Activated CD4-positive, alpha-beta T cell treated with anti-CD3 and anti-CD28 coated beads for 36 hours (primary cell): ENCODE data around the gene LINGO4. TPM values are rescaled to one million over a fixed set of nuclear protein-coding genes. Genes with fewer than 3 reads are reported as not detected.
A peak's percentile ranks its signal among the peaks of the same experiment; 100 is the strongest.

Source experiments
- ATAC-seq: fragments of 200-7000 bp; cut with Tn5 transposase; one replicate; pipeline ENCODE4 v1.10.0; 2021; ENCODE audit warnings: mild to moderate bottlenecking, moderate library complexity
- CTCF ChIA-PET: fragments of 350-600 bp; sonication (Branson Sonifier 250); formaldehyde crosslinking; loops from one replicate; lab custom pipeline; 2021; ENCODE audit warnings: antibody characterized with exemption; lab: Charles Lee
- POLR2A ChIA-PET: fragments of 350-600 bp; sonication (Branson Sonifier 250); formaldehyde crosslinking; loops from one replicate; lab custom pipeline; 2021; ENCODE audit warnings: antibody characterized with exemption, inconsistent platforms; lab: Charles Lee
- DNase-seq: peaks from one replicate; pipeline ENCODE4 v3.0.0-alpha.2; 2020
- H3K27ac Mint-ChIP-seq: one replicate; pipeline ENCODE4 v1.8.0; 2021; ENCODE audit warnings: mixed read lengths
- H3K27me3 Mint-ChIP-seq: one replicate; pipeline ENCODE4 v1.8.0; 2021; ENCODE audit warnings: mixed read lengths
- H3K36me3 Mint-ChIP-seq: one replicate; pipeline ENCODE4 v1.8.0; 2021; ENCODE audit warnings: low read depth, mixed read lengths
- H3K4me1 Mint-ChIP-seq: one replicate; pipeline ENCODE4 v1.8.0; 2021; ENCODE audit warnings: mixed read lengths
- H3K4me3 Mint-ChIP-seq: one replicate; pipeline ENCODE4 v1.8.0; 2021; ENCODE audit warnings: mild to moderate bottlenecking, moderate library complexity, mixed read lengths
- H3K9me3 Mint-ChIP-seq: one replicate; pipeline ENCODE4 v1.8.0; 2021; ENCODE audit warnings: low read depth, mixed read lengths
- intact Hi-C, 2 experiments: fragments of 100-400 bp; cut with DNase I in 1 of 2; cut with micrococcal nuclease in 1 of 2; formaldehyde crosslinking; loops; one replicate each; pipeline versions ENCODE4 v1.14.2 to v1.15.1; 2022 to 2024; cut with DNase I, micrococcal nuclease
- total RNA-seq, 2 experiments: library from RNA; stranded (reverse); gene quantifications; one replicate each; pipeline ENCODE4 v1.2.3, GENCODE V29; 2021

The LINGO4 gene
- total RNA-seq, 2 experiments from 2014 or later: 0.09 to 0.18 TPM

DNA sequence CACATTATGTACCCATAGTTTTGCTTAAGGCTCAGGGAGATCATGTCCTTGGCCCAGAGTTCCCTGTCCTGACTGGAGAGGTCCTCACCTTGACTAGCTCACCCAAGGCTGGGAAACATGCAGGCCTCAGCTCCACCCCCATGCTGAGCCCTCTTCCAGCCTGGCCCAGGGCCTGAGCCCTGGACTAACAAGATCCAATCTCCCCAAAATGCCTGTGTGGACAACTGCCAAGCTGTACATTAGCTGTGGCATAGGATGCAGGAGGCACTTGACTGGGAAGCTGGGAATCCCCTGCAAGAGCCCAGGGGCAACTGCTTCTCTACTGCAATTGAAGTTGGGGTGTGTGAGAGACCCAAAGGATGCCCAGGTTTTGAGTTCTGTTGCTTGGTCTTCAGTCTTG is 2.1 kb downstream of the LINGO4 start:
- ATAC-seq (no peak), DNase-seq (no peak)
- ChIA-PET POLR2A (no interaction called here), CTCF (interaction anchor here (0.7 to 1.4 kb wide), 2 partner anchors 13 to 162 kb away, joined by 3 to 10 read pairs; partner anchors contain the start of gene TDRKH)
- Mint-ChIP-seq H3K27ac (no peak overlapping the region), H3K4me1 (peaks cover 3% of the 10 kb centered on the region), H3K9me3 (no peaks in the 10 kb centered on the region), H3K36me3 (no peaks in the 10 kb centered on the region), H3K27me3 (no peaks in the 10 kb centered on the region), H3K4me3 (no peak overlapping the region)
- intact Hi-C loops: no loop called here

DNA sequence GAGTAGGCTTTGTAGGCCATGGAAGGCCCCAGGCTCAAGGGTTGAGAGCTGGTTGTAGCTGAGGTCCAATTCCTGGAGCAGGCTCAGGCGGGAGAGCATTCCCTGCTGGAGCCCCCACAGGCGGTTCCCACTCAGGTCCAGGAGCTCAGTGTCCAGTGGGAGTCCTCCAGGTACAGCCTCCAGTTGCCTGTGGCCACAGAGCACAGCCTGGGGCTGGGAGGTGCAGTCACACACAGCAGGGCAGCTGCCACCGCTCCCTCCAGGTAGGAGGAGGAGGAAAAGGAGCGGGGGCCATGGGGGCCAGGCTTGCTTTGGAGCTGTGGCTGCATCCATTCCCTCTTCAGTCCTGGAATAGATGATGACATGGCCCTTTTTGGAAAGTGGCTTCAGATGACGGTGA is 2.8 kb downstream of the LINGO4 start:
- POLR2A ChIA-PET: no interaction called here
- no peaks in the 10 kb centered on the region for H3K9me3 Mint-ChIP-seq

DNA sequence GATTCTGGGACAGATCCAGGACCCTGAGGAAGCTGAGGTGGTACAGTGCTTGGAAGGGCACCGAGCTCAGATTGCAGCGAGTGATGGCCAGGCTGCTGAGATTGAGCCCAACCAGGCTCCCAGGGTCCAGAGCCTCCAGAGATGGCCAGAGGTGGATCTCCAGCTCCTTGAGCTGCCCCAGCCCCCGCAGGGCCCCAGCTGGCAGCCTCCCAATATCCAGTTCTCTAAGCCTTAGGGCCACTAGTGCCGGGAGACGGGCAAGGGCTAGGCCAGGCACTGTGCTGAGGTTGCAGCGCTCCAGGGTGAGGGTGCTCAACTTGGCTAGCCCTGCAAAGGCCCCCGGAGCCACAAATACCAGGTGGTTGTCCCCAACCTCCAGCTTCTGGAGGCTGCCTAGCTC is 3.4 kb downstream of the LINGO4 start:
- POLR2A ChIA-PET: no interaction called here
- no peaks in the 10 kb centered on the region for H3K9me3 Mint-ChIP-seq
- CTCF ChIA-PET: interaction anchor here (1.4 kb wide), 1 partner anchor 12 kb away, joined by 10 read pairs; the partner anchor contains the start of gene TDRKH
- H3K36me3 Mint-ChIP-seq: no peaks in the 10 kb centered on the region
- ATAC-seq: no peak
- intact Hi-C loops: no loop called here
- H3K4me3 Mint-ChIP-seq: no peak overlapping the region
- no peak overlapping the region for H3K27ac Mint-ChIP-seq
- H3K4me1 Mint-ChIP-seq: peaks cover 3% of the 10 kb centered on the region
- DNase-seq: no peak
- no peaks in the 10 kb centered on the region for H3K27me3 Mint-ChIP-seq

More for the DNA sequence above, 2.8 kb downstream of the LINGO4 start:
- intact Hi-C loops: no loop called here
- ATAC-seq (no peak), DNase-seq (no peak)
- peaks cover 3% of the 10 kb centered on the region for H3K4me1 Mint-ChIP-seq
- no peak overlapping the region for H3K27ac Mint-ChIP-seq
- CTCF ChIA-PET: interaction anchor here (1.4 kb wide), 1 partner anchor 13 kb away, joined by 10 read pairs; the partner anchor contains the start of gene TDRKH
- no peak overlapping the region for H3K4me3 Mint-ChIP-seq
- no peaks in the 10 kb centered on the region for H3K36me3 Mint-ChIP-seq
- H3K27me3 Mint-ChIP-seq: no peaks in the 10 kb centered on the region

DNA sequence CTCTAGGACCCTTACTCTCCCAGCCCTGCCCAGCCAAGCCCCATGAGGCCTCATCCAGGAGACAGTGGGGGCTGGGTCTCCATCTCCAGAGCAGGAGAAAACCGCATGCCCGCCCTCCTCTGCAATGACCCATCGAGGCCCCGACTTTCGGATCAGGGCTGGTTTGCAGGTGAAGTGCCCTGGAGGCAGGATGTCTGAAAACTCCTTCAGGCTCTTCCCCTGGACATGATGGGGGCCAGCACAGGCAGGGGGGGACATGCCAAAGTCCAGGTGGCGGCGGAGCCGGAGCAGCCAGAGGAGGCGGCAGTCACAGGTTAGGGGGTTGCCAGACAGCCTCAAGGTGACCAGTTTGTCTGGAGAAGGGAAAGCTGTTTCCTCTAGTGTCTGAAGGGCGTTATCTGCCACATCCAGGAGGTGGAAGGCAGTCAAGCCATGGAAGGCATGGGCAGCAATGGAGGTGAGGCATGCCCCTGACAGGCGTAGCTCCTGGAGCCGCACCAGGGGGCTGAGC is 3.9 kb downstream of the LINGO4 start:
- no peaks in the 10 kb centered on the region for H3K27me3 Mint-ChIP-seq
- H3K9me3 Mint-ChIP-seq: no peaks in the 10 kb centered on the region
- CTCF ChIA-PET: interaction anchor here (0.5 to 1.2 kb wide), 2 partner anchors 11 to 210 kb away, joined by 4 read pairs; partner anchors contain the start of gene TDRKH
- H3K36me3 Mint-ChIP-seq: no peaks in the 10 kb centered on the region
- no peak overlapping the region for H3K4me3 Mint-ChIP-seq
- POLR2A ChIA-PET: no interaction called here
- intact Hi-C loops: no loop called here
- no peak overlapping the region for H3K27ac Mint-ChIP-seq
- peaks cover 3% of the 10 kb centered on the region for H3K4me1 Mint-ChIP-seq
- ATAC-seq (no peak), DNase-seq (no peak)

DNA sequence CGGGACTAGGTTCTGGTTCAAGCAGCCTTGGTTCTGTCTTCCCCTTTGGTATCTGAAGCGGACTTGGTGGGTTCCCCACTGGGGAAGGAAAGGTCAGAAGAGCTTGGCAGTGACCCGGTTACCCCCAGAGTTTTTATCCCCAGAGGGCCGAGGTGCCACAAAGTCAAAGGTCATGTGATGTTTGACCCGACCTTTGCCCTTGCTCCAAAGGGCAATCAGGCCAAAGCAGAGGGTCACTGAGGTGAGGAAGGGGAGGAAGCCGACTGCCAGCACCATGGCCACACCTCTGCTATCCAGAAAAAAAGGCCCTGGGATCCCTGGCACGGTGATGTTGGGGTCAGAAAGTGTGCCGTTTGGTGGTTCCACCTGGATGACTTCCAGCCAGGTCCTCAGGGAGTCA is 4.4 kb downstream of the LINGO4 start:
- Mint-ChIP-seq H3K4me3 (no peak overlapping the region), H3K27ac (no peak overlapping the region), H3K4me1 (peaks cover 3% of the 10 kb centered on the region), H3K9me3 (no peaks in the 10 kb centered on the region), H3K36me3 (no peaks in the 10 kb centered on the region), H3K27me3 (no peaks in the 10 kb centered on the region)
- intact Hi-C loops: no loop called here
- ChIA-PET CTCF (interaction anchor here (0.5 to 1.2 kb wide), 4 partner anchors 10 to 210 kb away, joined by 3 to 4 read pairs (median 4); partner anchors contain the start of gene TDRKH), POLR2A (no interaction called here)
- DNase-seq (no peak), ATAC-seq (no peak)

DNA sequence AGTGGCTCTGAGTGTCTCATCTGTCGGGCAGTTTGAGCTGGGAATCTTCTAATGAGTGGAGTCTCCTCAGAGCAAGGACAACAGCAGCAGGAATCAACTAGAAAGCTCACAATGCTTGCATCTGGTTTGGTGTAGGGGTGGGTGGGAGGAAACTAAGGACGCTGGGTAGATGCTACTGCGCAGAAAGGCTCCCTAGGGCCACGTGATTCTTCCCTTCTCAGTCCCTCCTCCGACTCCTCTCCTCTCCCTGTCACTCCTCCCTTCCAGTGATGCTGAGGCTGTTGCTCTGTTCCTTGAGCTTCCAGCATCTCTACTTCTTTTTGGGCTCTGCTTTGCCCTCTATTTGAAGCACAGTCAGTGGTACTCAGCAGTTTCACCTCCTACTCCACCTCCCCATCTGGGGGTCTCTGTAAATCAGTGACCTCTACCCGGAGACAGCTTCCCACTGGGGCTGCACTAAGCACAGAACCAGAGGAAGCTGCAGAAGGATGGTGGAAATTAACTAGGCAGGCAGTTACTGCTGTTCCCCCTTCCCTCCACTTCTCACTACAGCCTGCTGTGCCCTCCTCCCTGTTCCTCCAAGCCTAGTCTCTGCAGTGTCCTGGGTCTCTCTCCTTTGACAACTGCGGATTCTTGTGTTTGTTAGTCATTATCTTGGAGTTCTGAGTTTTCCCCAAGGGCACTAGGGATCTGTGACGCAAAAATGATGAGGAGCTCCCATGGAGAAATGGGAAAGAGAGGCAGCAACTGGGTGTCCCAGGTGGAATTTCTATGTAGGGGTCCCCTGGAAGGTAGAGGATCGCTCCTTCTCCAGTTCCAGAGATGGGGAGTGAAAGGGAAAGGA is 5.8 kb downstream of the LINGO4 start:
- CTCF ChIA-PET: interaction anchor here (0.5 to 1.6 kb wide), 3 partner anchors 8 to 173 kb away, joined by 3 to 4 read pairs (median 3); no protein-coding TSS in a partner anchor
- H3K4me1 Mint-ChIP-seq: peaks cover 3% of the 10 kb centered on the region
- ATAC-seq (no peak), DNase-seq (no peak)
- POLR2A ChIA-PET: interaction anchor here (0.6 kb wide), 1 partner anchor 21 kb away, joined by 3 read pairs; no protein-coding TSS in a partner anchor
- intact Hi-C loops: no loop called here
- no peaks in the 10 kb centered on the region for H3K9me3 Mint-ChIP-seq
- peak overlapping the region; percentile 30 for H3K27ac Mint-ChIP-seq
- no peaks in the 10 kb centered on the region for H3K27me3 Mint-ChIP-seq
- H3K4me3 Mint-ChIP-seq: no peak overlapping the region
- peaks cover under 1% of the 10 kb centered on the region for H3K36me3 Mint-ChIP-seq

DNA sequence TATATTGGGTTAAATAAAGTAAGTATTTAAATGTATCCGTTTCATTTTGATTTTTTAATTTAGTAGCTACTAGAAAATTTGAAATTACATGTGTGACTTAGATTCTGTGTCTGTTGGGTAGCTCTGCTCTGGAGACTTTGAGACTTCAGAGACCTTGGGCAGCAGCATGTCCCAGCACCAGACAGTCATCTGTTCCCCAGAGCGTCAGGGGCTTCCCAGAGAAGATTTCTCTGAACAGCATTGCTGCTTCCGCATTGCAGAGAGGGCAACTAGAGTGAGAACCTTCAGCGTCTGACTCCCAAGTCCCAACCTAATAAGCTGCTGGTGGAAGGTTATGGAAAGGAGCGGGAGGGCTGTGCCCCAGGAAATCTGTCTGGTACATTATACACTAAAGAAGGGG is 6.6 kb downstream of the LINGO4 start:
- ChIA-PET CTCF (interaction anchor here (0.8 to 1.6 kb wide), 4 partner anchors 9 to 108 kb away, joined by 3 to 4 read pairs (median 3); no protein-coding TSS in a partner anchor), POLR2A (no interaction called here)
- Mint-ChIP-seq H3K4me1 (peaks cover 3% of the 10 kb centered on the region), H3K36me3 (peaks cover 3% of the 10 kb centered on the region), H3K27me3 (no peaks in the 10 kb centered on the region), H3K9me3 (no peaks in the 10 kb centered on the region), H3K27ac (no peak overlapping the region), H3K4me3 (no peak overlapping the region)
- intact Hi-C loops: no loop called here
- ATAC-seq: no peak
- DNase-seq: no peak

DNA sequence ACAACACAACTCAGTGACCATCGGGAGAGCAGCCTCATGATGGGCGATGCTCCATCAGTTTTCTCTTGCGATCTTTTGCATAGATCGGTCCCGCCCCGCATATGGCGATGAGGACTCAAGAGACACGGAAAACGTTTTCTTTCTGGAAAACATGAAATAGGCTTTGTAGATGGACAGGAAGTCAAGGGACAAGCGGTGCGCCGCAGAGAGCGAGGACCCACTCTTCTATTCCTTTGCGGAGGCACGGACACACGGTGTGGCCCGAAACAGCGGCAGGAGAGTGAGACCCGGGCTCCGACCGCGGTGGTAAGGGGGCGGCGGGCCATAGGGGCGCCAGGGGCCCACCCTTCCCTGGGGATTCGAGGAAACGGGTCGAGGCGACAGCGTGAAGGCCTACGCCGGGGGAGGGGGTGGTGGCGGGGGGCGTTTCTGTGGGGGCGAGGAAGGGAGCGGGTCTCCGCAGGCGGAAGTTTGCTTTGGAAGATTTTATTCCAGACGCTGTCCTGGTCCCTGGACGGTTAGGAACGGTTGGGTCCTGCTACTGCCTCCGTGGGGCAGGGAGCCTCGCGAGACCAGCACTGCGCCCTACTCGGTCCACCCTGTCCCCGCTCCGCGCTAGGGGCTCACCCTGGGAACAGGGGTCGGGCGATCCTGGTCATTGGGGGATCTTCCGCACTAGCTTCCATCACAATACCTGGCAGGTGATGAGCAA is 14.1 kb downstream of the LINGO4 start:
- CTCF ChIA-PET: interaction anchor here (0.6 to 3.2 kb wide), 13 partner anchors 10 to 318 kb away, joined by 3 to 17 read pairs (median 5); partner anchors contain the start of gene MRPL9

DNA sequence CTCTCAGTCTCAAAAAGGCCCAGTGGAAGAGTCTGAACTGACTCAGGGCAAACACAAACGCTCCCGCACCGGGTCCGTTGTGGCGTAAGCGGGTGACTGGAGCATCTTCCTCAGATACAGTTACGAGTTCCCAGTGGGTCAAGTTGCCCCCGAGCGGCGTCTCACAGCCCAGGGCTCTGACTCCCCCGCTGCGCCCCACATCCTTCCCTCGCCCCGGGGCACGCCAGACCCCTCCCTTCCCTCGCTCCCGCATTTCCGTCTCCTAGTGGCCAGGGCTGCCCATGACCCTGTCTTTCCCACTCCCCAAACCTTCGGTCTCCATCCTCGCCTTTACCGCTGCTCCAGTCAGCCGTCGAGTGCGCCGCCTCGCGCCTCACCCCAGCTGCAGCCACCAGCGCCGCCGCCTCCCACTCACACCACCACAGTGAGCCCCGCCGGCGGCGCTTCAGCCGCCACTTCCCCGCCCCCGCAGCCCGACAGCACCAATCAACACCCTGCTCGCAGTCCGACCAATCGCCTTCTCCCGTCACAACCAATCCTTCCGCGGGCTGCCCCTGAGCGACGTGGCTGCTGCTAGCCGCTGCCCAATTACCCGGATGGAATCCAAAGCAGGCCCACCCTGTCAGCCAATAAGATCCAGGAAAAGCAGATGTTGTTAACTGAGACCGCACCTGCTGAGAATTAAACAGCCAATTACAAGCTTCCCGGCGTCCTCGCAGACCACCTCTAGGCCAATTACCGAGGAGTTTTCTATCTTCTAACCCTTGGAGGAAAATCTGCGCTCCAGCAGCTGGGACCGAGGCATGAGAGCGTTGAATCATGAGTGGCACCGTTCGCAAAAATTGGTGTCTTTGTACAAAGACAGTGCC is 14.9 kb downstream of the LINGO4 start, which contains the start of gene TDRKH:
Gene TDRKH (minus strand): TSS at position 430 of the 869 bp plus-strand sequence. CDS start 7,478 bp downstream, outside the sequence.
- POLR2A ChIA-PET: interaction anchor here (0.9 to 1.7 kb wide), 4 partner anchors 27 to 463 kb away, joined by 5 to 11 read pairs (median 8); partner anchors contain the start of gene MRPL9
- Mint-ChIP-seq H3K36me3 (peaks cover 3% of the 10 kb centered on the region), H3K9me3 (no peaks in the 10 kb centered on the region), H3K27me3 (no peaks in the 10 kb centered on the region), H3K4me3 (peak within 1 kb of the TSS; percentile 95), H3K4me1 (peaks cover 18% of the 10 kb centered on the region), H3K27ac (peak within 1 kb of the TSS; percentile 89)
- intact Hi-C loops: loop anchor here (1.0 to 2.0 kb wide), 11 partner anchors 27 to 508 kb away; partner anchors contain the start of genes MRPL9 (in 2 of the 2), C2CD4D (in 1 of the 2), PSMB4 (in 1 of the 2) and RFX5 (in 1 of the 2)
- ATAC-seq (peak; percentile 98), DNase-seq (peak; percentile 100)
- CTCF ChIA-PET: interaction anchor here (0.6 to 3.2 kb wide), 22 partner anchors 10 to 319 kb away, joined by 3 to 17 read pairs (median 4); partner anchors contain the start of gene MRPL9

More for the DNA sequence above, 14.1 kb downstream of the LINGO4 start:
- DNase-seq (peak; percentile 36), ATAC-seq (no peak)
- POLR2A ChIA-PET: interaction anchor here (0.9 to 1.7 kb wide), 4 partner anchors 28 to 463 kb away, joined by 5 to 11 read pairs (median 8); partner anchors contain the start of gene MRPL9
- intact Hi-C loops: loop anchor here (1.0 to 2.0 kb wide), 11 partner anchors 28 to 509 kb away; partner anchors contain the start of genes MRPL9 (in 2 of the 2), C2CD4D (in 1 of the 2), PSMB4 (in 1 of the 2) and RFX5 (in 1 of the 2)
- H3K36me3 Mint-ChIP-seq: peaks cover 3% of the 10 kb centered on the region
- H3K4me3 Mint-ChIP-seq: peak overlapping the region; percentile 95
- no peaks in the 10 kb centered on the region for H3K9me3 Mint-ChIP-seq
- H3K27ac Mint-ChIP-seq: peak overlapping the region; percentile 89
- peaks cover 18% of the 10 kb centered on the region for H3K4me1 Mint-ChIP-seq
- H3K27me3 Mint-ChIP-seq: no peaks in the 10 kb centered on the region

DNA sequence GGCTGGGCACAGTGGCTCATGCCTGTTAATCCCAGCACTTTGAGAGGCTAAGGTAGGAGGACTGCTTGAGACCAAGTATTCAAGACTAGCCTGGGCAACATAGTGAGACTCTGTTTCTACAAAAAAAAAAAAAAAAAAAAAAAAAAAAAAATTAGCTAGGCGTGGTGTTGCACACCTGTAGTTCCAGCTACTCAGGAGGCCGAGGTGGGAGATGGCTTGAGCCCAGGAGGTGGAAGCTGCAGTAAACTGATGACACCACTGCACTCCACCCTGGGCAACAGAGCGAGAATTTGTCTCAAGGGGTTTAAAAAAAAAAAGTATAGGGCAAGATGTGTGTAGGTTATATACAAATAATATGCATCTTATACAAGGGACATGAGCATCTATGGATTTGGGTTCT is 17.5 kb downstream of the LINGO4 start:
- no peaks in the 10 kb centered on the region for H3K36me3 Mint-ChIP-seq
- H3K27me3 Mint-ChIP-seq: no peaks in the 10 kb centered on the region
- H3K4me3 Mint-ChIP-seq: no peak overlapping the region
- no peak for DNase-seq
- POLR2A ChIA-PET: no interaction called here
- CTCF ChIA-PET: interaction anchor here (1.1 to 3.2 kb wide), 2 partner anchors 23 to 96 kb away, joined by 3 to 17 read pairs; partner anchors contain the start of gene MRPL9
- H3K4me1 Mint-ChIP-seq: peaks cover 18% of the 10 kb centered on the region
- no peaks in the 10 kb centered on the region for H3K9me3 Mint-ChIP-seq
- H3K27ac Mint-ChIP-seq: no peak overlapping the region
- ATAC-seq: no peak
- intact Hi-C loops: no loop called here
